Upper lobe of left lung (tissue), 6 donors: Measurements from ENCODE around the gene MICAL3. TPM values are rescaled to one million over a fixed set of nuclear protein-coding genes. Genes with fewer than 3 reads are reported as not detected.
A peak's percentile ranks its signal among the peaks of the same experiment; 100 is the strongest.

Experiments used
- ATAC-seq, 2 donors: fragments of 200-7000 bp; cut with Tn5 transposase; one replicate each; pipeline ENCODE4 v1.9.1; 2022; ENCODE audit warnings: mild to moderate bottlenecking in 2 of 2, moderate library complexity in 2 of 2; ENCODE audit not compliant: low FRiP score in 2 of 2
- DNase-seq, 2 donors: peaks; one replicate each; pipeline ENCODE4 v3.0.0-alpha.2; 2019 to 2020
- H3K27ac ChIP-seq, 4 donors: fragments of 200-600 bp; sonication (generic); one replicate each; pipeline ENCODE4 v1.5.1; 2016 to 2019
- H3K27me3 ChIP-seq, 4 donors: fragments of 200-600 bp; sonication (generic); one replicate each; pipeline ENCODE4 v1.5.1; 2017 to 2019
- H3K36me3 ChIP-seq, 4 donors: fragments of 200-600 bp; sonication (generic); one replicate each; pipeline ENCODE4 v1.5.1; 2016 to 2019
- H3K4me1 ChIP-seq, 4 donors: fragments of 200-600 bp; sonication (generic); one replicate each; pipeline ENCODE4 v1.5.1; 2018 to 2019
- H3K4me3 ChIP-seq, 4 donors: fragments of 200-600 bp; sonication (generic); one replicate each; pipeline ENCODE4 v1.5.1; 2017 to 2019; ENCODE audit warnings: mild to moderate bottlenecking in 2 of 4, moderate library complexity in 1 of 4
- H3K9me3 ChIP-seq, 4 donors: fragments of 200-600 bp; sonication (generic); one replicate each; pipeline ENCODE4 v1.5.1; 2018 to 2019
- EP300 ChIP-seq, 4 donors: sonication (generic); formaldehyde crosslinking; IDR thresholded peaks; one replicate each; pipeline ENCODE4 v1.5.1; 2017; ENCODE audit warnings: antibody characterized with exemption in 4 of 4, control low read depth in 2 of 4
- POLR2A ChIP-seq, 4 donors: fragments of 450-650 bp; IDR thresholded peaks; one replicate each; pipeline ENCODE4 v1.5.1; 2016 to 2017; ENCODE audit warnings: antibody characterized with exemption in 4 of 4, mild to moderate bottlenecking in 2 of 4
- POLR2AphosphoS5 ChIP-seq, 2 donors: sonication (generic); formaldehyde crosslinking; IDR thresholded peaks; one replicate each; pipeline ENCODE4 v1.5.1; 2017; ENCODE audit warnings: antibody characterized with exemption in 2 of 2
- WGBS, 2 donors: methylation state at CpG; one replicate each; pipeline ENCODE4 v1.1.5; 2017 to 2018; 5-methylcytosine and 5-hydroxymethylcytosine counted together
- total RNA-seq, 6 donors: library from RNA; depleted of rRNA in 4 of 6; stranded (reverse); fragments of >200 nt in 4 of 6; gene quantifications; one replicate each; pipeline versions ENCODE4 v1.1.0 to v1.2.1, GENCODE V29; 2016 to 2021
- TF ChIP-seq, protein P1 (sequence below), 6 experiments: fragments of 450-650 bp in 4 of 6; fragments of 200-600 bp in 2 of 6; sonication (generic) in 2 of 6; IDR thresholded peaks; one replicate each; pipeline ENCODE4 v1.5.1; 2016 to 2019; ENCODE audit warnings: antibody characterized with exemption in 6 of 6
- donor health status: DM: no; HTN: no; CAD: no; lungs with moderate emphysema.
- donor health status: DM: no; HTN: yes; CAD: no; lungs with severe emphysema.

MICAL3 gene
- total RNA-seq, 6 donors from 2014 or later, result 6.4 to 39.8 (median 23.4) TPM

DNA sequence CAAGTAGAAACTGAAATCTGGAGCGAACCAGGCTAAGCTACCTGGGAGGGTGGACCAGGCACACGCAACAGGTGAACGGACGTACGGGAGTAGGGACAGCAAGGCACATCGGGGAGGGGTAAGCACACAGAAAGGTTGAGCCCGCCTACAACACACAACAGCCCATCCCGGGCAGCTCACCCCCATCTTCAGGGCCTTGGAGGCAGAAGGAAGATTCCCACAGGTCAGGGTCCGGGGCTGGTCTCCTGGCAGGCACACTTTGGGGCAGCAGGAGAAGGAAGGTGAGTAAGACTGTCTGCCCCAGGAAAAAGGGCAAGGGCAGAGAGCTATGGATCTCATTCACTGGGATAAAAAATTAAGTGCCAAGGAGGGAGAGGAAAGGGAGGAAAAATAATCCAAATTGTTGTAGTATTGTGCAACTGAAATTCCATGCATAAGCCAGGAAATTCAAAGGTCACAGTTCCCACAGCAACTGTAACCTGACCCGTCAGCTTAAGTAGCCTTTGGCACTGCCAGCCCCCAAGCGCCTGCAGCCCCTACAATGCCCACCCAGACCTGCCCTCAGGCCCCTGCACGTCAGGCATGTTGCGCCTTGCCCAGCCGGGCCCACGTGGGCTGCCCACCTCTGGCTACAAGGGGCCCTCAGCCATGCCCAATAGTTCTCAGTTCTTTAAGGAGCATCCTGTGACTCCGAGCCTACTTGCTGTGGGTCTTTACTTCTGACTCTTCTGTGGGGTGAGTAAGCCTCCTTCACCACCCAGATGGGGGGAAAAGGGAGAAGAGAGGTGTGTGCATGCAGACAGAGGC lies 51.8 kb downstream of the MICAL3 start:
- ATAC-seq, result peak in 1 of 2 donors; percentile 53

DNA sequence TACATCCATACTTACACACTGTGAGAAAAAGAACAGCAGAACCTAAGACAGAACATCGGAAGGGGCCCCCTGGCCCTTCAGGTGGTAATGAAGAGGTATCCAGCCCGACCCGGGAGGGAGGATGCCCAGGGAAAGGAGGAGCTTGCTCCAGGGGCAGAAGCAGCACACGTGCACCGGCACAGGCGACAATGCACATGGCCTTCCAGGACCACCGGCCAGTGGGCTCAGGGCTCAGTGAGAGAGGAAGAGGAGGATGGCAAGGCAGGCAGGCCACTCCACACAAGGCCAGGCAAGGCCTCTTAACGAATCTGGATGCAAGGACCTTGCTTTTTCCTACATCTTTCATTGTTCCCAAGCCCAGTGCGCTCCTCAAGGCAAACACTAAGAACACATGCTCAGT lies 52.6 kb downstream of the MICAL3 start:
- no peaks in the 10 kb centered on the region for H3K27me3 ChIP-seq
- TF ChIP-seq POLR2AphosphoS5 (IDR thresholded peaks at IDR 0.05) (no peak), POLR2A (IDR thresholded peaks at IDR 0.05) (no peak), EP300 (IDR thresholded peaks at IDR 0.05) (no peak)
- TF ChIP-seq, protein P1, sequence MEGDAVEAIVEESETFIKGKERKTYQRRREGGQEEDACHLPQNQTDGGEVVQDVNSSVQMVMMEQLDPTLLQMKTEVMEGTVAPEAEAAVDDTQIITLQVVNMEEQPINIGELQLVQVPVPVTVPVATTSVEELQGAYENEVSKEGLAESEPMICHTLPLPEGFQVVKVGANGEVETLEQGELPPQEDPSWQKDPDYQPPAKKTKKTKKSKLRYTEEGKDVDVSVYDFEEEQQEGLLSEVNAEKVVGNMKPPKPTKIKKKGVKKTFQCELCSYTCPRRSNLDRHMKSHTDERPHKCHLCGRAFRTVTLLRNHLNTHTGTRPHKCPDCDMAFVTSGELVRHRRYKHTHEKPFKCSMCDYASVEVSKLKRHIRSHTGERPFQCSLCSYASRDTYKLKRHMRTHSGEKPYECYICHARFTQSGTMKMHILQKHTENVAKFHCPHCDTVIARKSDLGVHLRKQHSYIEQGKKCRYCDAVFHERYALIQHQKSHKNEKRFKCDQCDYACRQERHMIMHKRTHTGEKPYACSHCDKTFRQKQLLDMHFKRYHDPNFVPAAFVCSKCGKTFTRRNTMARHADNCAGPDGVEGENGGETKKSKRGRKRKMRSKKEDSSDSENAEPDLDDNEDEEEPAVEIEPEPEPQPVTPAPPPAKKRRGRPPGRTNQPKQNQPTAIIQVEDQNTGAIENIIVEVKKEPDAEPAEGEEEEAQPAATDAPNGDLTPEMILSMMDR (IDR thresholded peaks at IDR 0.05), result no peak
- no peaks in the 10 kb centered on the region for H3K36me3 ChIP-seq
- no peaks in the 10 kb centered on the region for H3K9me3 ChIP-seq
- no peak overlapping the region for H3K4me3 ChIP-seq
- peak overlapping the region in 2 of 4 donors; percentile 21 to 55 for H3K27ac ChIP-seq
- WGBS, 2 donors, result 88 to 91% methylated on average over 5 to 9 of the region's 9 CpGs
- peaks cover 4 to 22% (median 10%) of the 10 kb centered on the region in 4 donors for H3K4me1 ChIP-seq
- ATAC-seq (no peak), DNase-seq (no peak)

More for the DNA sequence above, 51.8 kb downstream of the MICAL3 start:
- 74 to 79% methylated on average over 16 of the region's 16 CpGs for WGBS, 2 donors
- Histone ChIP-seq H3K27ac (peak overlapping the region in 3 of 4 donors; percentile 21 to 55 (median 23)), H3K36me3 (no peaks in the 10 kb centered on the region), H3K4me1 (peaks cover 4 to 22% (median 10%) of the 10 kb centered on the region in 4 donors), H3K27me3 (no peaks in the 10 kb centered on the region), H3K9me3 (no peaks in the 10 kb centered on the region), H3K4me3 (no peak overlapping the region)
- DNase-seq, result peak in 1 of 2 donors; percentile 71
- TF ChIP-seq POLR2AphosphoS5 (IDR thresholded peaks at IDR 0.05) (no peak), EP300 (IDR thresholded peaks at IDR 0.05) (no peak), POLR2A (IDR thresholded peaks at IDR 0.05) (no peak)
- TF ChIP-seq, protein P1 (IDR thresholded peaks at IDR 0.05), result no peak

DNA sequence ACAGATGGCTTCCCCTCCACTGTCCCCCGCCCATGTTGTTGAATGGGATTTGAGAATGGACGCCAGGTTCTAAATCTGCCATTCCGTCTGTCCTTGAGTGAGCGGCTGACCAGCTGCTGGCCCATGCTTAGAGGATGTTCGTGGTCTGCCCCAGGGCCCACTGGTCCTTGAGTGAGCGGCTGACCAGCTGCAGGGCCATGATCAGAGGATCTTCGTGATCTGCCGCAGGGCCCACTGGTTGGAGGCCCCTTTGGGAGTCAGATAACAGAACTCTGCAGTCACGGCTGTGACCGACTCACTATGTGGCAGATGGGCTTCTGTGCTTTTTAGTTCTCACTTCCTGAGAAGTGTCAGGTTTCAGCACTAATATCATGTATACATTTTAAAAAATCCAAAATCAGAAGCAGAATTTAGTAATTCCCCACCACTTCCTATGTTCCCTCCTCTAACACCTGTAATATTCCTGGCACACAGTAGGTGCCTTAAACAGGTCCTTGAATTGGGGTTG lies 54.1 kb downstream of the MICAL3 start:
- no peaks in the 10 kb centered on the region for H3K36me3 ChIP-seq
- TF ChIP-seq POLR2A (IDR thresholded peaks at IDR 0.05) (no peak), POLR2AphosphoS5 (IDR thresholded peaks at IDR 0.05) (no peak), EP300 (IDR thresholded peaks at IDR 0.05) (no peak)
- TF ChIP-seq, protein P1 (IDR thresholded peaks at IDR 0.05), result no peak
- H3K27me3 ChIP-seq, result no peaks in the 10 kb centered on the region
- no peak for DNase-seq
- WGBS, 2 donors, result 81 to 94% methylated on average over 10 of the region's 10 CpGs
- ATAC-seq, result no peak
- peaks cover 4 to 22% (median 8%) of the 10 kb centered on the region in 4 donors for H3K4me1 ChIP-seq
- peak overlapping the region in 2 of 4 donors; percentile 9 to 20 for H3K27ac ChIP-seq
- no peak overlapping the region for H3K4me3 ChIP-seq
- H3K9me3 ChIP-seq, result no peaks in the 10 kb centered on the region

DNA sequence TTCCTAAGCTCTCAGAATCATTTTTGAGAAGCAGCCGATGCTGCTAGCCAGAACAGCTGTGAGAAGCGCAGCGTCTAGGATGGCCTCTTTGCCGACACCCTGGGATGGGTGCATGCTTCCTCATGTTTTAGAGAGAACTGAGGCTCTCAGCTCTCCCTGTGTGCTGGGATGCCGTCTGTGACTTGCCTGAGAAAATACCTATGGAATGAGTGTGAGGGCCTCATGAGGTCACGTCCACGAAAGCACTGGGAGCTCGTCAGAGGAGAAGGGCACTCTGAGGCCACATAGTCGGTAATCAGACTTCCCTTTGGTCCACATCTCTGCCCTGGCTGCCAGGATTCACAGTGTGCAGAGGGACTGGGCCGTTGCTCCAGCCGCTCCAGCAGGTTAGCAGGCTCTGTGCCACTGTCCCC lies 54.7 kb downstream of the MICAL3 start:
- H3K4me3 ChIP-seq, result no peak overlapping the region
- WGBS, 2 donors, result 73 to 95% methylated on average over 5 to 10 of the region's 11 CpGs
- peak overlapping the region; percentile 5 to 45 (median 14) for H3K27ac ChIP-seq
- no peaks in the 10 kb centered on the region for H3K27me3 ChIP-seq
- DNase-seq (no peak), ATAC-seq (no peak)
- H3K36me3 ChIP-seq, result no peaks in the 10 kb centered on the region
- H3K4me1 ChIP-seq, result peaks cover 4 to 22% (median 8%) of the 10 kb centered on the region in 4 donors
- TF ChIP-seq POLR2A (IDR thresholded peaks at IDR 0.05) (no peak), EP300 (IDR thresholded peaks at IDR 0.05) (no peak), POLR2AphosphoS5 (IDR thresholded peaks at IDR 0.05) (no peak)
- TF ChIP-seq, protein P1 (IDR thresholded peaks at IDR 0.05), result no peak
- H3K9me3 ChIP-seq, result no peaks in the 10 kb centered on the region
